Lung (tissue), 12 donors: Measurements from ENCODE around the gene COX6A1. TPM values are rescaled to one million over a fixed set of nuclear protein-coding genes. Genes with fewer than 3 reads are reported as not detected.

Source experiments
- ATAC-seq: fragments of 200-7000 bp; cut with Tn5 transposase; one replicate; pipeline ENCODE4 v1.9.1; 2020; ENCODE audit warnings: moderate number of reproducible peaks; ENCODE audit not compliant: insufficient read depth, low FRiP score
- DNase-seq, 3 donors: peaks; one replicate each; pipeline ENCODE4 v3.0.0-alpha.2; 2013 to 2017
- H3K27ac ChIP-seq, 2 donors: one replicate each; pipeline ENCODE4 v1.5.1; 2013; ENCODE audit warnings: mild to moderate bottlenecking in 2 of 2, moderate library complexity in 2 of 2, control low read depth in 1 of 2, inconsistent platforms in 1 of 2, low read depth in 1 of 2, low read length in 1 of 2
- H3K27me3 ChIP-seq, 3 donors: one replicate each; pipeline ENCODE4 v1.5.1; 2013; ENCODE audit warnings: low read length in 2 of 3; ENCODE audit not compliant: control insufficient read depth in 3 of 3, insufficient read depth in 3 of 3
- H3K36me3 ChIP-seq, 4 donors: one replicate each; pipeline ENCODE4 v1.5.1; 2013; ENCODE audit warnings: low read length in 4 of 4, mild to moderate bottlenecking in 1 of 4, moderate library complexity in 1 of 4; ENCODE audit not compliant: control insufficient read depth in 4 of 4, insufficient read depth in 4 of 4
- H3K4me1 ChIP-seq, 5 donors: one replicate each; pipeline ENCODE4 v1.5.1; 2013; ENCODE audit warnings: low read length in 5 of 5, mild to moderate bottlenecking in 2 of 5, moderate library complexity in 1 of 5; ENCODE audit not compliant: control insufficient read depth in 5 of 5, insufficient read depth in 5 of 5
- H3K4me3 ChIP-seq: one replicate; pipeline ENCODE4 v1.5.1; 2013; ENCODE audit warnings: mild to moderate bottlenecking, control low read depth, moderate library complexity
- H3K9ac ChIP-seq, 2 donors: one replicate each; pipeline ENCODE4 v1.5.1; 2013; ENCODE audit warnings: low read length in 2 of 2, control low read depth in 1 of 2; ENCODE audit not compliant: insufficient read depth in 1 of 2
- H3K9me3 ChIP-seq, 4 donors: one replicate each; pipeline ENCODE4 v1.5.1; 2013; ENCODE audit warnings: low read length in 3 of 4, mild to moderate bottlenecking in 1 of 4, moderate library complexity in 1 of 4; ENCODE audit not compliant: control insufficient read depth in 4 of 4, insufficient read depth in 3 of 4
- WGBS, 2 donors: extraction: QIAGEN DNeasy Blood & Tissue Kit; methylation state at CpG; one replicate each; pipeline ENCODE4 v1.1.7; 2013; 5-methylcytosine and 5-hydroxymethylcytosine counted together
- polyA plus RNA-seq, 2 donors: library from polyadenylated mRNA; stranded (reverse); fragments of 200-250 nt; gene quantifications; one replicate each; pipeline ENCODE4 v1.2.1, GENCODE V29; 2013
- total RNA-seq, 2 donors: library from RNA; depleted of rRNA in 1 of 2; stranded (reverse); fragments of >200 nt in 1 of 2; gene quantifications; one replicate each; pipeline ENCODE4 v1.2.1, GENCODE V29; 2014 to 2021
- TF ChIP-seq, protein P1 (sequence below): IDR thresholded peaks from 2 replicates; pipeline ENCODE4 v1.5.1; 2012; ENCODE audit warnings: mild to moderate bottlenecking; ENCODE audit errors: control extremely low read depth, extremely low read depth
- donor health status: control.
- donor health status: control.
- donor health status: Bipolar disorder and iron deficiency.
- donor health status: healthy.
- donor health status: DM: yes; HTN: yes; CAD: no.

The COX6A1 gene
- total and polyA plus RNA-seq, 4 donors, result 211 to 1,397 (median 525) TPM

GRCh38 chr12:120390540-120391120 lies 47.3 kb upstream of the COX6A1 start:
- DNase-seq, result no peak
- TF ChIP-seq, protein P1, sequence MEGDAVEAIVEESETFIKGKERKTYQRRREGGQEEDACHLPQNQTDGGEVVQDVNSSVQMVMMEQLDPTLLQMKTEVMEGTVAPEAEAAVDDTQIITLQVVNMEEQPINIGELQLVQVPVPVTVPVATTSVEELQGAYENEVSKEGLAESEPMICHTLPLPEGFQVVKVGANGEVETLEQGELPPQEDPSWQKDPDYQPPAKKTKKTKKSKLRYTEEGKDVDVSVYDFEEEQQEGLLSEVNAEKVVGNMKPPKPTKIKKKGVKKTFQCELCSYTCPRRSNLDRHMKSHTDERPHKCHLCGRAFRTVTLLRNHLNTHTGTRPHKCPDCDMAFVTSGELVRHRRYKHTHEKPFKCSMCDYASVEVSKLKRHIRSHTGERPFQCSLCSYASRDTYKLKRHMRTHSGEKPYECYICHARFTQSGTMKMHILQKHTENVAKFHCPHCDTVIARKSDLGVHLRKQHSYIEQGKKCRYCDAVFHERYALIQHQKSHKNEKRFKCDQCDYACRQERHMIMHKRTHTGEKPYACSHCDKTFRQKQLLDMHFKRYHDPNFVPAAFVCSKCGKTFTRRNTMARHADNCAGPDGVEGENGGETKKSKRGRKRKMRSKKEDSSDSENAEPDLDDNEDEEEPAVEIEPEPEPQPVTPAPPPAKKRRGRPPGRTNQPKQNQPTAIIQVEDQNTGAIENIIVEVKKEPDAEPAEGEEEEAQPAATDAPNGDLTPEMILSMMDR, result no peak
- no peaks in the 10 kb centered on the region for H3K36me3 ChIP-seq
- no peak overlapping the region for H3K4me3 ChIP-seq
- 98% methylated on average over 1 of the region's 1 CpG; no CpG with 5 or more reads in 1 of the 2 donors for WGBS, 2 donors
- peaks cover 0 to 6% (median 2%) of the 10 kb centered on the region in 3 donors for H3K27me3 ChIP-seq
- H3K4me1 ChIP-seq, result peaks cover 0 to 2% (median 0%) of the 10 kb centered on the region in 5 donors
- H3K9me3 ChIP-seq, result peaks cover 0 to 4% (median 0%) of the 10 kb centered on the region in 4 donors
- no peak overlapping the region for H3K9ac ChIP-seq
- H3K27ac ChIP-seq, result no peak overlapping the region
- no peak for ATAC-seq

DNA sequence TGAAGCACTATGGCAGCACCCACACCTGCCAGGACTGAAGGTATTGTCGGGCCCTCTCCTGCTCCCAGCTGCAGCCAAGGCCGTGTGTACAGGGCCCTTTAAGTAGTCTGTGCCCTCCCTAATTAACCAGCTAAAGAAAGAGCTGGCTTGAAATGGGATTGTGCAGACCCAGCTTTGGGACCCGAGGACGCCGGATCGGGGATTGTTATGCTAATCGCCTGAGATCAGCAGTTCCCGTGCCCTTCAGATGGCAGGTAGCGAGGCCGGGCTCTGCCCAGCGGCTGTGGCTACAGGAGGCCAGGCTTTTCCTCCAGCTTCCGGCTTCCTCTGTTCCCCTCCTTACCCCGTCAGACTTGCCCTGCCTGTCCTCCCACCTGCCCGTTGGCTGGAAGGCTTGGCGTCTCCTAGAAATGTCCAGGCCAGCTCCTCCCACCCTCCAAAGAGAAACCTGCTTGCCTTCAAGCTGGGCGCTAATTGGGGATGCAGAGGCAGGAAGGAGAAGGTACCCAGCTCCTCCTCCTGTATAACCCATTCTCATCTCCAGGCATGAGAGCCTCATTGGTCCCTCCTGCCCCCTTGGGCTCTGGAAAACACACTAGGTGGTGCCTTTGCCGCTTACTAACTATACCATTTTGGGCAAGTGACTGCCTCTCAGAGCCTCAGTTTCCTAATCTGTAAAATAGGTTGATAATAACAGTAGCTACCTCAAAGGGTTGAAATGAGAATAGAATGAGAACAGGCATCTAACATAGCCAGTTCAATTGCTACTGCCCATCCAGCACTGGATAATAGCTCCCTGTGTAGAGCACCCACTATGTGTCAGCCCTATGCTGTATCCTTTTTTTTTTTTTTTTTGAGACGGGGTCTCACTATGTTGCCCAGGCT lies 43.2 kb upstream of the COX6A1 start:
- H3K27ac ChIP-seq, result no peak overlapping the region
- 20 to 27% methylated on average over 18 of the region's 18 CpGs for WGBS, 2 donors
- H3K4me3 ChIP-seq, result no peak overlapping the region
- DNase-seq, result peak; percentile 71 to 84 (median 78)
- ATAC-seq, result peak; percentile 80
- H3K9me3 ChIP-seq, result peaks cover 0 to 4% (median 0%) of the 10 kb centered on the region in 4 donors
- H3K4me1 ChIP-seq, result no peaks in the 10 kb centered on the region
- TF ChIP-seq, protein P1, result no peak
- no peak overlapping the region for H3K9ac ChIP-seq
- peaks cover 0 to 5% (median 4%) of the 10 kb centered on the region in 3 donors for H3K27me3 ChIP-seq
- no peaks in the 10 kb centered on the region for H3K36me3 ChIP-seq

DNA sequence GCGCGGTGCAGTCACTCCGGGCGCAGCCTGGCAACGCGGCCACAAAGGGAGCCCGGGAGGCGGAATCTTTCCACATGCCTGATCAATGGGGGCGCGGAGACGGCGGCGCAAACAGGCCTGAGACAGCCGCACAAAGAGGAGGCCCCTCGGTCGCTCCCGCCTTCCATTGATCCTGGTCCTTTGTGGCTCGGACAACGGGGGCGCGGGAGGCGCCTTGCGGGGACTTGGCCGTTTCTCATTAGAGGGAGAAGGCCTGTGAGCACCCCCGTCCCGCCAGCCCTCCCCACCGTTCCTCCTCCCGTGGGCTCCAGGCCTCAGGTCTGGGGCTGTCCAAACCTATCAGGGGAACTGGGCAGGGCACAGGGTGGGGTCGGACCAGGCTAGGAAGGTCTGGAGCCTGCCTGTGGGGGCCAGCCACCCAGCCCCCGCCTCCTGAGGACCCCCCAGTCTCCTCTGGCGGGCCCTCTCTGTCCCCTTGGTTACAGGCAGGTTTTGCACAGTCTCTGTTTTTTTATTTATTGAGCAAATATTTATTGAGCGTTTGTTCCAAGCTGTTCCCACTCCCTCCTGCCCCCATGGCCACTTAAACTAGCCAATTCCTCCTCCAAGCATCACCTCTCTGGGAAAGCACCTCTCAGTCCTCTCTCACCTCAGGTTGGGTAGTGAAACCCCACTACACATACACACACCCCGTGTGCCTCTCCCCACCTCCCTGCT lies 39.9 kb upstream of the COX6A1 start:
- H3K36me3 ChIP-seq, result no peaks in the 10 kb centered on the region
- peaks cover 0 to 5% (median 4%) of the 10 kb centered on the region in 3 donors for H3K27me3 ChIP-seq
- H3K9me3 ChIP-seq, result no peaks in the 10 kb centered on the region
- no peak overlapping the region for H3K9ac ChIP-seq
- TF ChIP-seq, protein P1, result no peak
- H3K4me3 ChIP-seq, result no peak overlapping the region
- ATAC-seq (no peak), DNase-seq (peak; percentile 9 to 30 (median 19))
- H3K4me1 ChIP-seq, result peaks cover 0 to 7% (median 4%) of the 10 kb centered on the region in 5 donors
- H3K27ac ChIP-seq, result no peak overlapping the region
- 54 to 75% methylated on average over 33 of the region's 33 CpGs for WGBS, 2 donors
